Loucy (cell line): ENCODE results near the gene RPL5.

Experiments used
- EZH2phosphoT487 ChIP-seq: fragments of 200-600 bp; IDR thresholded peaks from 2 replicates; pipeline ENCODE4 v1.6.1; 2018; ENCODE audit warnings: antibody characterized with exemption, mild to moderate bottlenecking, moderate library complexity, borderline replicate concordance
- TF ChIP-seq, protein P1 (sequence below): fragments of 200-600 bp; sonication (generic); conservative IDR thresholded peaks from 2 replicates; pipeline ENCODE4 v1.5.1; 2014; ENCODE audit warnings: mild to moderate bottlenecking, antibody characterized with exemption, low read length

DNA sequence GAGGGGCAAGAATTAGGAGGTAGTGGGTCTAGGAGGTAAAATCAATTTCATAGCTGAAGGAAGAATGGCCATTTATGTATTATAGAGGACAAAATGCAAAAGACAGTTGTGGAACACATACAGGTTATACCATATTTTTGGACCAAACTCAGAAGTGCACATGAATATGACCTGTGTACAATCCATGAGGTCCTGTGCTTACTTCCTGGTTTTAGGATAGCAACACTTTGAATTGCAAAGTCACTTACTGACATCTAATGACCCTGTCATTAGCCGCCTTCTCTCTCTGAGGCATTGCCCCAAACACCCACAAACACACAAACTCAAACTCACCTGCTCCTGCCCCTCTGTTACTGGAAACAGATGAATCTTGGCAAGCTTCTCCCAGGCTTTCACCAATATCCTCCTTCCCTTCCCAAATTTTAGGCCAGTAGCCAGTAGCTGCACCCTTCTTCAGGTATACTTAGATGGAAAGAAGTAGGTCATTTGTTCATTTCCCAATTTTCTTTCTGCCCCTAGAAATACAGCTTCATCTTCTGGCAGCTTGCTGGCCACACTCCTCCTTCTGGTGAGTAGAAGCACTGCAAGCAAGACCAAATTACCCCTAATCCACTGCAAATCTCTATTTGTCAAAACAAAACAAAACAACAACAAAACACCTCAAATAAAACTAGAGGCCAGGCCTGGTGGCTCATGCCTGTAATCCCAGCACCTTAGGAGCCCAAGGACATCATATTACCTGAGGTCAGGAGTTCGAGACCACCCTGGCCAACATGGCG lies 13.7 kb upstream of the RPL5 start:
- TF ChIP-seq, protein P1, sequence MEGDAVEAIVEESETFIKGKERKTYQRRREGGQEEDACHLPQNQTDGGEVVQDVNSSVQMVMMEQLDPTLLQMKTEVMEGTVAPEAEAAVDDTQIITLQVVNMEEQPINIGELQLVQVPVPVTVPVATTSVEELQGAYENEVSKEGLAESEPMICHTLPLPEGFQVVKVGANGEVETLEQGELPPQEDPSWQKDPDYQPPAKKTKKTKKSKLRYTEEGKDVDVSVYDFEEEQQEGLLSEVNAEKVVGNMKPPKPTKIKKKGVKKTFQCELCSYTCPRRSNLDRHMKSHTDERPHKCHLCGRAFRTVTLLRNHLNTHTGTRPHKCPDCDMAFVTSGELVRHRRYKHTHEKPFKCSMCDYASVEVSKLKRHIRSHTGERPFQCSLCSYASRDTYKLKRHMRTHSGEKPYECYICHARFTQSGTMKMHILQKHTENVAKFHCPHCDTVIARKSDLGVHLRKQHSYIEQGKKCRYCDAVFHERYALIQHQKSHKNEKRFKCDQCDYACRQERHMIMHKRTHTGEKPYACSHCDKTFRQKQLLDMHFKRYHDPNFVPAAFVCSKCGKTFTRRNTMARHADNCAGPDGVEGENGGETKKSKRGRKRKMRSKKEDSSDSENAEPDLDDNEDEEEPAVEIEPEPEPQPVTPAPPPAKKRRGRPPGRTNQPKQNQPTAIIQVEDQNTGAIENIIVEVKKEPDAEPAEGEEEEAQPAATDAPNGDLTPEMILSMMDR = peak; percentile 81
- no peak for TF ChIP-seq EZH2phosphoT487
